Raji (cell line): ENCODE measurements around the gene CMC4.

Experiments used
- POLR2A ChIP-seq: IDR thresholded peaks from 2 replicates; pipeline ENCODE4 v1.6.1; 2011; ENCODE audit warnings: low read depth, low read length, control low read depth; ENCODE audit not compliant: insufficient read depth

The CMC4 gene

GRCh38 chrX:155065035-155065734, 5.8 kb downstream of the CMC4 start:
- no peak for TF ChIP-seq POLR2A

GRCh38 chrX:155061760-155062159, 9.2 kb downstream of the CMC4 start:
- no peak for TF ChIP-seq POLR2A

- TF ChIP-seq POLR2A, result no peak
Measured at GRCh38 chrX:155056877-155057792, 13.8 kb downstream of the CMC4 start.

GRCh38 chrX:155056471-155056870, 14.5 kb downstream of the CMC4 start:
- no peak for TF ChIP-seq POLR2A

GRCh38 chrX:155055494-155055893, 15.4 kb downstream of the CMC4 start:
- TF ChIP-seq POLR2A, result no peak

GRCh38 chrX:155054255-155054654, 16.7 kb downstream of the CMC4 start:
- TF ChIP-seq POLR2A, result no peak

- no peak for TF ChIP-seq POLR2A
Measured at GRCh38 chrX:155053656-155054055, 17.3 kb downstream of the CMC4 start.

GRCh38 chrX:155052738-155053498, 18.0 kb downstream of the CMC4 start:
- TF ChIP-seq POLR2A, result no peak

- no peak for TF ChIP-seq POLR2A
Measured at GRCh38 chrX:155048977-155049619, 21.8 kb downstream of the CMC4 start.

- no peak for TF ChIP-seq POLR2A
Measured at GRCh38 chrX:155046811-155047528, 24.0 kb downstream of the CMC4 start.

- TF ChIP-seq POLR2A, result no peak
Measured at GRCh38 chrX:155046129-155046810, 24.7 kb downstream of the CMC4 start.

GRCh38 chrX:155035688-155036087, 35.2 kb downstream of the CMC4 start:
- no peak for TF ChIP-seq POLR2A

GRCh38 chrX:155031657-155032056, 39.3 kb downstream of the CMC4 start:
- no peak for TF ChIP-seq POLR2A

- TF ChIP-seq POLR2A, result no peak
Measured at GRCh38 chrX:155028877-155029291, 42.1 kb downstream of the CMC4 start.
